Measurements from ENCODE around the gene SRRM4.

The SRRM4 gene

DNA sequence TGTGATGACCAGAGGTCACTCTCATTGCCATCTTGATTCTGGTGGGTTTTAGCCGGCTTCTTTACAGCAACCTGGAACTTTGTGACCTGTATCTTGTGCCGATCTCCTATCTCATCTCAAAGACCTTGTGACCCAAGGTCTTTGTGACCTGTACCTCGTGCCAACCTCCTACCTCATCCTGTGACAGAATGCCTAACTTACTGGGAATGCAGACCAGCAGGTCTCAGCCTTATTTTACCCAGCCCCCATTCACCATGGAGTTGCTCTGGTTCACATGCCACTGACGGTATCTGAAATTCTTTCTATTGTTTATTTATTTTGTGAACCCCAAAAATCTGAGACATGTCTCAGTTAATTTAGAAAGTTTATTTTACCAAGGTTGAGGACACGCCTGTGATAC, 189.9 kb downstream of the SRRM4 start:
- TF ChIP-seq, protein P1, sequence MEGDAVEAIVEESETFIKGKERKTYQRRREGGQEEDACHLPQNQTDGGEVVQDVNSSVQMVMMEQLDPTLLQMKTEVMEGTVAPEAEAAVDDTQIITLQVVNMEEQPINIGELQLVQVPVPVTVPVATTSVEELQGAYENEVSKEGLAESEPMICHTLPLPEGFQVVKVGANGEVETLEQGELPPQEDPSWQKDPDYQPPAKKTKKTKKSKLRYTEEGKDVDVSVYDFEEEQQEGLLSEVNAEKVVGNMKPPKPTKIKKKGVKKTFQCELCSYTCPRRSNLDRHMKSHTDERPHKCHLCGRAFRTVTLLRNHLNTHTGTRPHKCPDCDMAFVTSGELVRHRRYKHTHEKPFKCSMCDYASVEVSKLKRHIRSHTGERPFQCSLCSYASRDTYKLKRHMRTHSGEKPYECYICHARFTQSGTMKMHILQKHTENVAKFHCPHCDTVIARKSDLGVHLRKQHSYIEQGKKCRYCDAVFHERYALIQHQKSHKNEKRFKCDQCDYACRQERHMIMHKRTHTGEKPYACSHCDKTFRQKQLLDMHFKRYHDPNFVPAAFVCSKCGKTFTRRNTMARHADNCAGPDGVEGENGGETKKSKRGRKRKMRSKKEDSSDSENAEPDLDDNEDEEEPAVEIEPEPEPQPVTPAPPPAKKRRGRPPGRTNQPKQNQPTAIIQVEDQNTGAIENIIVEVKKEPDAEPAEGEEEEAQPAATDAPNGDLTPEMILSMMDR (conservative IDR thresholded peaks at IDR 0.05; ENCODE audit: low read depth, low read length) = no peak
- no peak overlapping the region for H3K4me3 ChIP-seq (ENCODE audit: low read length)
- DNase-seq (ENCODE audit: low read depth) = no peak

DNA sequence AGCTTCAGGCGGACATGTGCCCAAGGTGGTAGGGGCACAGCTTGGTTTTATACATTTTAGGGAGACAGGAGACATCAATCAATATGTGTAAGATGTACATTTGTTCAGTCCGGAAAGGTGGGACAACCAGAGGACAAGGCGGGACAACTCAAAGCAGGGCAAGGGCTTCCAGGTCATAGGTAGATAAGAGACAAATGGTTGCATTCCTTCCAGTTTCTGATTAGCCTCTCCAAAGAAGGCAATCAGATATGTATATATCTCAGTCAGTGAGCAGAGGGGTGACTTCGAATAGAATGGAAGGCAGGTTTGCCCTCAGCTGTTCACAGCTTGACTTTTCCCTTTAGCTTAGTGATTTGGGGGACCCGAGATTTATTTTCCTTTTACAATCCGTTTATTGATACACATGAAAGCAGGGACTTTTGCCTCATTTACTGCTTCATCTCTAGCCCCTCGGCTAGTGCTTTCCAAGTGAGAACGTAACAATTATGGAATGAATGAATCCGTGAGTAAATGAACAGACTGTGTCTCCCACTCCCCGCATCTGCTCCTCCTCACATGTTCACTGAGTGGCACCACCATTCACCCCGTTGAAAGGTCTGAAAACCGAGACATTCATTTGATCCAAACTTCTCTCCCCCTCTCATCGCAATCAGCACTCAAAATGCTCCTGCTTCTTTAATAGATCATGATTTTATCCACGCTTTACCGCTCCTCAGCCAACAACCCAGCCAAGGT, 190.5 kb downstream of the SRRM4 start:
- no peak overlapping the region for H3K4me3 ChIP-seq (ENCODE audit: low read length)
- TF ChIP-seq, protein P1 (conservative IDR thresholded peaks at IDR 0.05; ENCODE audit: low read depth, low read length) = no peak
- no peak for DNase-seq (ENCODE audit: low read depth)

DNA sequence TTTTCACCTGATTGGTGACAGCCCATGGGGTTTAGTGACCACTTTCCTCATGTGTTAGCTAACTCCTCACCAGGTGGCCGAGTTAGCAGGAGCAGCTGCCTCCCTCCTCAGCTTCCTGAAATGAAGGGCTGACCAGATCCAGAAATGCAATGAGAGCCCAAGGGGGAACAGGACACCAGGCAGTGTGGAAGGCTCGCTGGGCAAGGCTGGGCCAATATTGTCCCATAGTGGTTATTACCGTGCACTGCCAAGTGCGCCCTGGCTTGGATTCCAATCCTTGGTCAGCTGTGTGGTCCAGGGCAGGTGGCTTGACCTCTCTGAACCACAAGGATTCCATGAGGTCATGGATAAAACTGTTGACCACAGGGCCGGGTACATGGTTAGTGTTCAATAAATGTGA, 193.7 kb downstream of the SRRM4 start:
- no peak overlapping the region for H3K4me3 ChIP-seq (ENCODE audit: low read length)
- DNase-seq (ENCODE audit: low read depth) = no peak
- TF ChIP-seq, protein P1 (conservative IDR thresholded peaks at IDR 0.05; ENCODE audit: low read depth, low read length) = no peak

DNA sequence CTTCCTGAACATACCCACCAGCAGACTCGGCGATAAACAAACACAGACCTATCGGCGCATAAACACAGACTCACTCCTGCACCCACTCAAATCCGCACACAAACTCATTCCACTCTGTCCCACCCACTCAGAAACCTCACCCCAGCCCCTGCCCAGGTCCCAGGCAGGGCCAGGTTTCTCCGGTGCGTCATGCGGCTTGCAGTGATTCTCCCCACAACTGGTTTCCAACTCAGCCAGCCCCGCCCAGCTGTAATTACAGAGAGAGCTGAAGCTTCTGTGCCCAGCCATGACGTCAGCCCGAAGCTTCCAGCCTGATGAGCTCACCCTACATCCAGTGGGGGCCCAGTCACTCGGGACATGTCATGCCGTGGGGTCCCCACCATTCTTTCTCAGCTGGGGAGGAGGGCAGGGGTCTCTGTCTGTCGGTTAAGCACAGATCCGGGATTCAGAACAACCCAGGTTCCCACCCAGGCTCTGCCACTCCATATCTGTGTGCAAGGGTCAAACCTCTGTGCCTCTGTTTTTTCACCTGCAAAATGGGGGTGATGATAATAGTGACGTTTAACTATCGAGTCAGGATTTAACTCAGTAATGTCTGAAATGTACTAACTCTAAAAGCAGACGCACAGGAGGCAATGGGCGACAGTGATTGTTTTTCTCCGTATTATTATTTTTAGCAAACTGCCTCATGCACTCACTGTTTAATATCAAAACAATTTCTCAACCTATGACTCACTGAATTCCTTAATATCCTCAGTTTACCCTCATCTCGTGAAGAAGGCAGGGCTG, 195.1 kb downstream of the SRRM4 start:
- peak; percentile 86 for DNase-seq (ENCODE audit: low read depth)
- peak overlapping the region; percentile 10 for H3K4me3 ChIP-seq (ENCODE audit: low read length)
- TF ChIP-seq, protein P1 (conservative IDR thresholded peaks at IDR 0.05; ENCODE audit: low read depth, low read length) = no peak

DNA sequence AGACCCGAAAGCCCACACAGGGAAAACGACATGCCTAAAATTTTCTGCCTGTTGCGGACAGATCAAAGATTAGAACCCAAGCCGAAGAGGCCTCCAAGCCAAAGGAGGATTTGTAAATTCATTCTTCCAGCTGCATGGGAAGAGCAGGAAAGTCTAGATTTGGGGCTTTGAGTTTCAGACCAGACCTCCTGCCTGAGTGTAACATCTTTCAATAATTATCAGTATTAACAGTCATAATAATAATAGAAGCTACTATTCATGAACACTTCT, 195.7 kb downstream of the SRRM4 start:
- H3K4me3 ChIP-seq (ENCODE audit: low read length) = no peak overlapping the region
- TF ChIP-seq, protein P1 (conservative IDR thresholded peaks at IDR 0.05; ENCODE audit: low read depth, low read length) = no peak
- no peak for DNase-seq (ENCODE audit: low read depth)

DNA sequence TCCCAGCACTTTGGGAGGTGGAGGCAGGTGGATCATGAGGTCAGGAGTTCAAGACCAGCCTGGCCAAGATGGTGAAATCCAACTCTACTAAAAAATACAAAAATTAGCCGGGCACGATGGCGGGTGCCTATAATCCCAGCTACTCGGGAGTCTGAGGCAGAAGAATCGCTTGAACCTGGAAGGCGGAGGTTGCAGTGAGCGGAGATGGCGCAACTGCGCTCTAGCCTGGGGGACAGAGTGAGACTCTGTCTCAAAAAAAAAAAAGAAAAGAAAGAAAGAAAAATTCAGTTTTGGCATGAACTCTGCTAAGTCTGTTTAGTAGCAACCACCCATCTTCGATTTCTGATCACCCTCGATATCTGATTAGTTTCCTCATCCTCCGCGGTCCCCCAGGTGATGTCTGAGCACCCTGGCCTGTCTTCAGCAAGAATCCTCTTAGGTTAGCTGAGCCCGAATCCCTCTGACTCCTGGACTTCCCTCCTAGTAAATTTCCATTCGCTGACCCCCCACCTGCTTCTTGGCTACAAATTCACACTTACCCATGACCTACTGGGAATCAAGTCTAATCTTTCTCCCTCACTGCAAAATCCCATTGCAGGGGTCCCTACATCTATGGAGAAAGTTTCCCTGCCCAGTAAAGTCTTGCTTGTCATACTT, 196.5 kb downstream of the SRRM4 start:
- TF ChIP-seq, protein P1 (conservative IDR thresholded peaks at IDR 0.05; ENCODE audit: low read depth, low read length) = no peak
- DNase-seq (ENCODE audit: low read depth) = no peak
- no peak overlapping the region for H3K4me3 ChIP-seq (ENCODE audit: low read length)
